Natural killer cell (primary cell): Measurements from ENCODE around the gene DENND1A. TPM values are rescaled to one million over a fixed set of nuclear protein-coding genes. Genes with fewer than 3 reads are reported as not detected.
"Not testable (repeated sequence)": the region's sequence is repeated elsewhere in the genome, so short reads cannot be mapped to it uniquely, and the experiment has no call there.

Source experiments
- ATAC-seq, 3 donors: fragments of 150-1000 bp in 2 of 3; fragments of 200-7000 bp in 1 of 3; cut with Tn5 transposase; 1 replicate in 1 of 3; 2 replicates in 2 of 3; pipeline ENCODE4 v1.10.0; 2021; ENCODE audit warnings: mild to moderate bottlenecking in 2 of 3, moderate library complexity in 2 of 3
- DNase-seq, 2 donors: peaks; one replicate each; pipeline versions ENCODE4 v3.0.0 to v3.0.0-alpha.2; 2013 to 2021; ENCODE audit warnings: mixed read lengths in 1 of 2
- H3K27ac ChIP-seq: one replicate; pipeline ENCODE4 v1.5.1; 2013; ENCODE audit warnings: mild to moderate bottlenecking, low read length
- H3K27me3 ChIP-seq: one replicate; pipeline ENCODE4 v1.6.1; 2013; ENCODE audit warnings: low read length; ENCODE audit not compliant: control insufficient read depth, insufficient read depth
- H3K36me3 ChIP-seq: one replicate; pipeline ENCODE4 v1.6.1; 2013; ENCODE audit warnings: low read length; ENCODE audit not compliant: control insufficient read depth, insufficient read depth
- H3K4me1 ChIP-seq: one replicate; pipeline ENCODE4 v1.6.1; 2013; ENCODE audit warnings: low read length; ENCODE audit not compliant: control insufficient read depth, insufficient read depth
- H3K4me3 ChIP-seq: one replicate; pipeline ENCODE4 v1.5.1; 2013; ENCODE audit warnings: low read length
- H3K9me3 ChIP-seq: one replicate; pipeline ENCODE4 v1.6.1; 2013; ENCODE audit warnings: low read length; ENCODE audit not compliant: control insufficient read depth, insufficient read depth
- H3K27ac Mint-ChIP-seq, 2 donors: one replicate each; pipeline ENCODE4 v1.8.0; 2022; ENCODE audit warnings: mild to moderate bottlenecking in 2 of 2, mixed read lengths in 2 of 2, moderate library complexity in 1 of 2
- H3K27me3 Mint-ChIP-seq, 2 donors: one replicate each; pipeline ENCODE4 v1.8.0; 2022; ENCODE audit warnings: low read depth in 2 of 2, mixed read lengths in 2 of 2
- H3K36me3 Mint-ChIP-seq: one replicate; pipeline ENCODE4 v1.8.0; 2022; ENCODE audit warnings: mixed read lengths
- H3K4me1 Mint-ChIP-seq, 2 donors: one replicate each; pipeline ENCODE4 v1.8.0; 2022; ENCODE audit warnings: mixed read lengths in 2 of 2
- H3K4me3 Mint-ChIP-seq: one replicate; pipeline ENCODE4 v1.8.0; 2022; ENCODE audit warnings: mild to moderate bottlenecking, moderate library complexity, mixed read lengths
- H3K9me3 Mint-ChIP-seq, 2 donors: one replicate each; pipeline ENCODE4 v1.8.0; 2022; ENCODE audit warnings: mixed read lengths in 2 of 2
- CTCF ChIP-seq: fragments of 200-600 bp; IDR thresholded peaks from one replicate; pipeline ENCODE4 v1.8.0; 2022; ENCODE audit warnings: antibody characterized with exemption
- WGBS: methylation state at CpG from one replicate; pipeline ENCODE4 v1.1.7; 2013; ENCODE audit warnings: missing lambda C conversion rate; ENCODE audit not compliant: insufficient coverage; 5-methylcytosine and 5-hydroxymethylcytosine counted together
- intact Hi-C: fragments of 100-400 bp; cut with micrococcal nuclease; formaldehyde crosslinking; loops from one replicate; pipeline ENCODE4 v1.14.2; 2022
- total RNA-seq, 4 donors: library from RNA; stranded (reverse); fragments of 120-200 nt in 1 of 4; gene quantifications; one replicate each; pipeline versions ENCODE4 v1.2.3 to v1.2.4, GENCODE V29; 2013 to 2022

Gene DENND1A
- total RNA-seq, 3 donors from 2014 or later (not counting 1 experiment from before 2014, with no cell fraction given) = 27.8 to 37.6 (median 30.9) TPM

DNA sequence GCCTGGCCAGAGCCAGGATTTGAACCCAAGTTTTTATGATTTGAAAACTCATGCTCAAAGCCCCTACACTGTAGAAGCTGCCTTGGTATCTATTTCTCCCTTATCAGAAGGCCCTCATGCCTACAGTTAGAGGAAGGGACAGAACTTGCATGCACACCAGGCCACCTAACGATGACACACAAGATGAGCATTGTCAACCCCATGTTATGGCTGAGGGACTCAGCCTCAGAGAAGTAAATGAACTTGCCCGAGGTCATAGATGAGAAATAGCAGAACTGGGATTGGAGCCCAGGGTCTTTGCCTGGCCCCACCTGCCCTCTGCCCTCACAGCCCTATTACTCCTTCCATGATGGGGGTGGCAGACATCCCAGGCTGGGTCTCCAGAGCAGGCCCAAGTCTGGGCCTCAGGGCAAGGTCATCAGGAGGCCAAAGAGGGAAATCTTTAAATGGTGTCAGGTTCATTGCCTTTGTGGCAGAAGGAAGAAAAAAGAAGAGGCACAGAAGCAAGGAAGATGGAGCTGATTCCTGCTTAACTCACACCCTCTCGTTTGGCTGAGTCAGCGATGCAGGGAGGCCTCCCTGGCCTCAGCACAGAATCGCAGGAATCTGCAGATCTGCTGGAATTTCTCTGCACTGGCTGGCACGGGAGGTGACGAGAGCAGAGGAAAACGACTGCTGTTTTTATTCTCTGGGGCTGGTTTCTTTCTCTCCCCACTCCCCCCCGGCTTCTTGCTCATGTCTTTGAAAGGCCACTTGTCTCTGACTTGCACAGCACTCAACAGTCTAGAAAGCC lies 594.5 kb downstream of the DENND1A start:
- no peak for ATAC-seq
- intact Hi-C loops = loop anchor here (5.0 kb wide), 2 partner anchors 33 to 68 kb away; partner anchors contain the start of gene STRBP
- Mint-ChIP-seq H3K27me3 (peaks cover 8 to 9% of the 10 kb centered on the region in 2 donors), H3K9me3 (no peaks in the 10 kb centered on the region), H3K4me3 (no peak overlapping the region), H3K27ac (no peak overlapping the region), H3K36me3 (no peaks in the 10 kb centered on the region), H3K4me1 (peaks cover 22 to 23% of the 10 kb centered on the region in 2 donors)
- Histone ChIP-seq H3K27me3 (no peaks in the 10 kb centered on the region), H3K4me3 (no peak overlapping the region), H3K9me3 (no peaks in the 10 kb centered on the region), H3K36me3 (no peaks in the 10 kb centered on the region), H3K27ac (no peak overlapping the region), H3K4me1 (peaks cover 30% of the 10 kb centered on the region)
- TF ChIP-seq CTCF = no peak
- DNase-seq = no peak
- WGBS = 83% methylated on average over 9 of the region's 9 CpGs

- 100% methylated on average over 3 of the region's 3 CpGs for WGBS
- Histone ChIP-seq H3K36me3 (no peaks in the 10 kb centered on the region), H3K9me3 (no peaks in the 10 kb centered on the region), H3K4me1 (peaks cover 23% of the 10 kb centered on the region), H3K27me3 (no peaks in the 10 kb centered on the region), H3K4me3 (no peak overlapping the region), H3K27ac (no peak overlapping the region)
- peaks cover 8 to 9% of the 10 kb centered on the region in 2 donors for H3K27me3 Mint-ChIP-seq
- H3K4me1 Mint-ChIP-seq = peaks cover 14 to 15% of the 10 kb centered on the region in 2 donors
- TF ChIP-seq CTCF = no peak
- no peak overlapping the region for H3K4me3 Mint-ChIP-seq
- ATAC-seq (no peak), DNase-seq (no peak)
- H3K36me3 Mint-ChIP-seq = no peaks in the 10 kb centered on the region
- no peak overlapping the region for H3K27ac Mint-ChIP-seq
- no peaks in the 10 kb centered on the region for H3K9me3 Mint-ChIP-seq
- intact Hi-C loops = loop anchor here (5.0 kb wide), 2 partner anchors 32 to 67 kb away; partner anchors contain the start of gene STRBP
These were observed 595.3 kb downstream of the DENND1A start for GRCh38 chr9:123334639-123335038.

DNA sequence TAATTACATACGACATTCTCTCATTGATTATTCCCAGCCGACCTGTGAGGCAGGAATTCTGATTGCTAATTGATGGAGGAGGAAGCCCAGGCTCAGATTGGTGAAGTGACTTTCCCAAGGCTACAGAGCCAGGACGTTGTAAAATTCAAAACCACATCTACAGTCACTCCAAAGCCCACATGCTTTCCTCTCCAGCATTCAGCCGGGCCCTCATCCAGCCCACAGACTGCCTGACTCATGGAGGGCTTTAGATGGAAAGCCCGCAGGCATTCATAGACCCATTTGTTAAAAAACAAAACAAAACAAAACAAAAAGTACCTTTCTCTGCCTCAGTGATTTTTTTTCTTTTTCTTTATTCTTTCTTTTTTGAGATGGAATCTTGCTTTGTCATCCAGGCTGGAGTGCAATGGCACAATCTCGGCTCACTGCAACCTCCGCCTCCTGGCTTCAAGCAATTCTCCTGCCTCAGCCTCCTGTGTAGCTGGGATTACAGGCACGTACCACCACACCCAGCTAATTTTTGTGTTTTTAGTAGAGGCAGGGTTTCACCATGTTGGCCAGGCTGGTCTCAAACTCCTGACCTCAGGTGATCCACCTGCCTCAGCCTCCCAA lies 596.8 kb downstream of the DENND1A start:
- H3K36me3 ChIP-seq, H3K4me1 Mint-ChIP-seq, H3K27ac ChIP-seq, ATAC-seq, H3K4me3 Mint-ChIP-seq, H3K9me3 ChIP-seq, H3K36me3 Mint-ChIP-seq, H3K27me3 ChIP-seq, H3K9me3 Mint-ChIP-seq, DNase-seq, intact Hi-C loops, H3K27ac Mint-ChIP-seq, H3K4me3 ChIP-seq: not testable (repeated sequence)
- peaks cover 9 to 10% of the 10 kb centered on the region in 2 donors for H3K27me3 Mint-ChIP-seq
- WGBS = 72% methylated on average over 8 of the region's 8 CpGs
- H3K4me1 ChIP-seq = peaks cover 14% of the 10 kb centered on the region

GRCh38 chr9:123331346-123332060 lies 598.4 kb downstream of the DENND1A start:
- Histone ChIP-seq H3K4me1 (peaks cover 11% of the 10 kb centered on the region), H3K36me3 (no peaks in the 10 kb centered on the region), H3K27me3 (no peaks in the 10 kb centered on the region), H3K4me3 (no peak overlapping the region), H3K27ac (no peak overlapping the region), H3K9me3 (no peaks in the 10 kb centered on the region)
- no peak for DNase-seq
- H3K4me3 Mint-ChIP-seq = no peak overlapping the region
- H3K4me1 Mint-ChIP-seq = peaks cover 0 to 7% of the 10 kb centered on the region in 2 donors
- H3K9me3 Mint-ChIP-seq = no peaks in the 10 kb centered on the region
- no peak for TF ChIP-seq CTCF
- no peaks in the 10 kb centered on the region for H3K36me3 Mint-ChIP-seq
- no peak for ATAC-seq
- WGBS = 94% methylated on average over 13 of the region's 15 CpGs
- peaks cover 16 to 21% of the 10 kb centered on the region in 2 donors for H3K27me3 Mint-ChIP-seq
- no peak overlapping the region for H3K27ac Mint-ChIP-seq
- intact Hi-C loops = no loop called here
